Lung (tissue), 12 donors: Measurements from ENCODE around the gene NETO1. TPM values are rescaled to one million over a fixed set of nuclear protein-coding genes. Genes with fewer than 3 reads are reported as not detected.
A peak's percentile ranks its signal among the peaks of the same experiment; 100 is the strongest.

Experiments used
- ATAC-seq: fragments of 200-7000 bp; cut with Tn5 transposase; one replicate; pipeline ENCODE4 v1.9.1; 2020; ENCODE audit warnings: moderate number of reproducible peaks; ENCODE audit not compliant: insufficient read depth, low FRiP score
- DNase-seq, 3 donors: peaks; one replicate each; pipeline ENCODE4 v3.0.0-alpha.2; 2013 to 2017
- H3K27ac ChIP-seq, 2 donors: one replicate each; pipeline ENCODE4 v1.5.1; 2013; ENCODE audit warnings: mild to moderate bottlenecking in 2 of 2, moderate library complexity in 2 of 2, control low read depth in 1 of 2, inconsistent platforms in 1 of 2, low read depth in 1 of 2, low read length in 1 of 2
- H3K27me3 ChIP-seq, 3 donors: one replicate each; pipeline ENCODE4 v1.5.1; 2013; ENCODE audit warnings: low read length in 2 of 3; ENCODE audit not compliant: control insufficient read depth in 3 of 3, insufficient read depth in 3 of 3
- H3K36me3 ChIP-seq, 4 donors: one replicate each; pipeline ENCODE4 v1.5.1; 2013; ENCODE audit warnings: low read length in 4 of 4, mild to moderate bottlenecking in 1 of 4, moderate library complexity in 1 of 4; ENCODE audit not compliant: control insufficient read depth in 4 of 4, insufficient read depth in 4 of 4
- H3K4me1 ChIP-seq, 5 donors: one replicate each; pipeline ENCODE4 v1.5.1; 2013; ENCODE audit warnings: low read length in 5 of 5, mild to moderate bottlenecking in 2 of 5, moderate library complexity in 1 of 5; ENCODE audit not compliant: control insufficient read depth in 5 of 5, insufficient read depth in 5 of 5
- H3K4me3 ChIP-seq: one replicate; pipeline ENCODE4 v1.5.1; 2013; ENCODE audit warnings: mild to moderate bottlenecking, control low read depth, moderate library complexity
- H3K9ac ChIP-seq, 2 donors: one replicate each; pipeline ENCODE4 v1.5.1; 2013; ENCODE audit warnings: low read length in 2 of 2, control low read depth in 1 of 2; ENCODE audit not compliant: insufficient read depth in 1 of 2
- H3K9me3 ChIP-seq, 4 donors: one replicate each; pipeline ENCODE4 v1.5.1; 2013; ENCODE audit warnings: low read length in 3 of 4, mild to moderate bottlenecking in 1 of 4, moderate library complexity in 1 of 4; ENCODE audit not compliant: control insufficient read depth in 4 of 4, insufficient read depth in 3 of 4
- CTCF ChIP-seq: IDR thresholded peaks from 2 replicates; pipeline ENCODE4 v1.5.1; 2012; ENCODE audit warnings: mild to moderate bottlenecking; ENCODE audit errors: control extremely low read depth, extremely low read depth
- WGBS, 2 donors: extraction: QIAGEN DNeasy Blood & Tissue Kit; methylation state at CpG; one replicate each; pipeline ENCODE4 v1.1.7; 2013; 5-methylcytosine and 5-hydroxymethylcytosine counted together
- polyA plus RNA-seq, 2 donors: library from polyadenylated mRNA; stranded (reverse); fragments of 200-250 nt; gene quantifications; one replicate each; pipeline ENCODE4 v1.2.1, GENCODE V29; 2013
- total RNA-seq, 2 donors: library from RNA; depleted of rRNA in 1 of 2; stranded (reverse); fragments of >200 nt in 1 of 2; gene quantifications; one replicate each; pipeline ENCODE4 v1.2.1, GENCODE V29; 2014 to 2021
- donor health status: control.
- donor health status: control.
- donor health status: Bipolar disorder and iron deficiency.
- donor health status: healthy.
- donor health status: DM: yes; HTN: yes; CAD: no.

The NETO1 gene
- total and polyA plus RNA-seq, 4 donors: 0.05 TPM; not detected in 3

- Histone ChIP-seq H3K9me3 (no peaks in the 10 kb centered on the region), H3K9ac (no peak overlapping the region), H3K27me3 (no peaks in the 10 kb centered on the region), H3K4me3 (no peak overlapping the region), H3K4me1 (no peaks in the 10 kb centered on the region), H3K36me3 (no peaks in the 10 kb centered on the region), H3K27ac (no peak overlapping the region)
- ATAC-seq: no peak
- no peak for TF ChIP-seq CTCF
- DNase-seq: no peak
These were observed 94.9 kb downstream of the NETO1 start for GRCh38 chr18:72772916-72773315.

DNA sequence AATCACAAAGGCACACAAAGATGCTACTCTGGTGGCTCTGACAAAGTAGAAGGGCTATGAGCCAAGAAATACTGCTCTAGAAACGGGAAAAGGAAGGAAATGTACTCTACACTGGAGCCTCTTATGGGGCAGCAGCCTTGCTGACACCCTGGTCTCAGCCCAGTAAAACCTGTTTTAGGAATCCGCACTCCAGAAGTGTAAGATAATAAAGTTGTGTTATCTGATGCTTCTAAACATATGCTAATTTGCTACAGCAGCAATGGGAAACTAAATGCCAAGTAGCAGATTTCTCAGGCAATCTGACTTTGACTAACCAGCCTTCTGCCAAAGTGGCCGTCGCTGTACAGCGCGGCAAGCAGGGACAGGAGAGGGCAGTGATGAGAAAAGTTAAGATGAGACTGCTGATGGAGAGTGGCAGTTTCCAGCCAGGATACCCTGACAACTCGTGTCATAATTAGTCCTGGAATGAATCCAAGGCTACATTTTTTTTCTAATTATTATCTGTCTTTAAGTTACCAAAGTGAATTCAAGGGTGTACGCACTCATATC is 99.0 kb downstream of the NETO1 start:
- DNase-seq: peak in 1 of 3 donors; percentile 1

GRCh38 chr18:72762515-72763122 is 105.2 kb downstream of the NETO1 start:
- peak; percentile 23 for TF ChIP-seq CTCF
- no peaks in the 10 kb centered on the region for H3K9me3 ChIP-seq
- H3K9ac ChIP-seq: no peak overlapping the region
- DNase-seq (peak in 2 of 3 donors; percentile 71 to 73), ATAC-seq (no peak)
- no peak overlapping the region for H3K27ac ChIP-seq
- H3K4me3 ChIP-seq: no peak overlapping the region
- no peaks in the 10 kb centered on the region for H3K4me1 ChIP-seq
- 17 to 20% methylated on average over 5 of the region's 5 CpGs for WGBS, 2 donors
- H3K27me3 ChIP-seq: no peaks in the 10 kb centered on the region
- H3K36me3 ChIP-seq: no peaks in the 10 kb centered on the region

More for the DNA sequence above, 99.0 kb downstream of the NETO1 start:
- ATAC-seq: no peak
- no peak overlapping the region for H3K9ac ChIP-seq
- no peaks in the 10 kb centered on the region for H3K27me3 ChIP-seq
- no peak for TF ChIP-seq CTCF
- H3K27ac ChIP-seq: no peak overlapping the region
- no peaks in the 10 kb centered on the region for H3K9me3 ChIP-seq
- H3K4me1 ChIP-seq: no peaks in the 10 kb centered on the region
- no peak overlapping the region for H3K4me3 ChIP-seq
- WGBS, 2 donors: 60 to 77% methylated on average over 8 of the region's 8 CpGs
- H3K36me3 ChIP-seq: no peaks in the 10 kb centered on the region
